ENCODE measurements around the gene GPN1. TPM values are rescaled to one million over a fixed set of nuclear protein-coding genes. Genes with fewer than 3 reads are reported as not detected.

Gene GPN1
- total RNA-seq, 1 experiment from 2014 or later: 61.1 TPM

- no peaks in the 10 kb centered on the region for H3K9me3 ChIP-seq (ENCODE audit: low read depth, low read length, poor library complexity, severe bottlenecking)
- H3K27ac ChIP-seq (ENCODE audit: low read depth, low read length, poor library complexity, severe bottlenecking): peak within 1 kb of the TSS; percentile 93
- POLR2A ChIA-PET (ENCODE audit: low non-redundant PET): interaction anchor here (0.5 to 0.6 kb wide), 2 partner anchors 115 to 616 kb away, joined by 4 to 8 read pairs; no protein-coding TSS in a partner anchor
- H3K4me3 ChIP-seq (ENCODE audit: low read depth, low read length, poor library complexity, severe bottlenecking): peak within 1 kb of the TSS; percentile 82
- DNase-seq (ENCODE audit: low spot score): peak; percentile 88
- H3K36me3 ChIP-seq (ENCODE audit: insufficient read depth, low read length, poor library complexity, severe bottlenecking): peaks cover 48% of the 10 kb centered on the region
- peaks cover 20% of the 10 kb centered on the region for H3K4me1 ChIP-seq (ENCODE audit: insufficient read depth, low read length, poor library complexity, severe bottlenecking)
- TF ChIP-seq EZH2 (IDR thresholded peaks at IDR 0.05; ENCODE audit: borderline replicate concordance, low read depth, low read length, poor library complexity, severe bottlenecking) (no peak), CTCF (conservative IDR thresholded peaks at IDR 0.05; ENCODE audit: low read depth, low read length) (no peak; the same call in 1 of the 2 replicates)
- H3K27me3 ChIP-seq (replicated peaks; ENCODE audit: insufficient read depth, low read depth, low read length, poor library complexity): no peaks in the 10 kb centered on the region
- CTCF ChIA-PET: interaction anchor here (0.6 kb wide), 1 partner anchor 19 kb away, joined by 3 read pairs; no protein-coding TSS in a partner anchor
- BruUV-seq (replicated peaks): no TSS peak
- intact Hi-C loops (cut with micrococcal nuclease; ENCODE audit: unreplicated experiment): loop anchor here (10.0 kb wide), 1 partner anchor 259 kb away; the partner anchor contains the start of gene PPM1G
Measured at GRCh38 chr2:27663285-27664153, 34.7 kb downstream of the GPN1 start, which contains the start of the genes SLC4A1AP and SUPT7L. Gene SLC4A1AP (plus strand): TSS chr2:27663889. CDS start chr2:27663915, 26 bp downstream. Gene SUPT7L (minus strand): TSS chr2:27663614. CDS start chr2:27662192, 1,422 bp downstream.

GRCh38 chr2:27664154-27664574 lies 35.3 kb downstream of the GPN1 start:
- DNase-seq (ENCODE audit: low spot score): peak; percentile 21
- no peaks in the 10 kb centered on the region for H3K9me3 ChIP-seq (ENCODE audit: low read depth, low read length, poor library complexity, severe bottlenecking)
- TF ChIP-seq EZH2 (IDR thresholded peaks at IDR 0.05; ENCODE audit: borderline replicate concordance, low read depth, low read length, poor library complexity, severe bottlenecking) (no peak), CTCF (conservative IDR thresholded peaks at IDR 0.05; ENCODE audit: low read depth, low read length) (no peak)
- ChIA-PET CTCF (no interaction called here), POLR2A (ENCODE audit: low non-redundant PET) (no interaction called here)
- H3K4me1 ChIP-seq (ENCODE audit: insufficient read depth, low read length, poor library complexity, severe bottlenecking): peaks cover 20% of the 10 kb centered on the region
- H3K27me3 ChIP-seq (replicated peaks; ENCODE audit: insufficient read depth, low read depth, low read length, poor library complexity): no peaks in the 10 kb centered on the region
- peak overlapping the region; percentile 82 for H3K4me3 ChIP-seq (ENCODE audit: low read depth, low read length, poor library complexity, severe bottlenecking)
- H3K36me3 ChIP-seq (ENCODE audit: insufficient read depth, low read length, poor library complexity, severe bottlenecking): peaks cover 49% of the 10 kb centered on the region
- intact Hi-C loops (cut with micrococcal nuclease; ENCODE audit: unreplicated experiment): loop anchor here (10.0 kb wide), 1 partner anchor 259 kb away; the partner anchor contains the start of gene PPM1G
- H3K27ac ChIP-seq (ENCODE audit: low read depth, low read length, poor library complexity, severe bottlenecking): peak overlapping the region; percentile 93
- TSS peak; percentile 78 for BruUV-seq (replicated peaks)

DNA sequence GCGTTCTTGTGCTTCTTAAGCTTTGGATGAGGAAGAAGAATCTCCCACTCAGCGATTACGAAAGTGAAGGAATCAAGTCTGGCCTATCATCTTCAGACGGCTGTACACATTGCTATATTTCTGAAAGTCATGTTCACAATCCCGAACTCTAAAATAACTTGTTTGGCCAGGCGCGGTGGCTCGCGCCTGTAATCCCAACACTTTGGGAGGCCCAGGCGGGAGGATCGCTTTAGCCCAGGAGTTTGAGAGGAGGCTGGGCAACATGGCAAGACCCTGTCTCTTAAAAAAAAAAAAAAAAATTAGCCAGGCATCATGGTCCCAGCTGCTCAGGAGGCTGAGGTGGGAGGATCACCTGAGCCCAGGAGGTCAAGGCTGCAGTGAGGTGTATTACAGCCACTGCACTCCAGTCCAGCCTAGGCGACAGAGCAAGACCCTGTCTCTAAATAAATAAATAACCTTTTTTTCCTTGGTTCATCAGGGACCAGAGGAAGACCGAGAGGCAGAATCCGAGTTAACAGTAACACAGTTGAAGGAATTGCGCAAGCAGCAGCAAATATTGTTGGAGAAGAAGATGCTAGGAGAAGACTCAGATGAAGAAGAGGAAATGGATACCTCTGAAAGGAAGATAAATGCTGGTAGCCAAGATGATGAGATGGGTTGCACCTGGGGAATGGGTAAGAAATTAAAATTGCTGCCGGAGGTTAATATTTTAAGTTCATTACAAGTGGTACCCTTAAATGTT lies 35.9 kb downstream of the GPN1 start:
- no TSS peak for BruUV-seq (replicated peaks)
- ChIA-PET CTCF (no interaction called here), POLR2A (ENCODE audit: low non-redundant PET) (no interaction called here)
- Histone ChIP-seq H3K27me3 (replicated peaks; ENCODE audit: insufficient read depth, low read depth, low read length, poor library complexity) (no peaks in the 10 kb centered on the region), H3K27ac (ENCODE audit: low read depth, low read length, poor library complexity, severe bottlenecking) (peak overlapping the region; percentile 93), H3K4me1 (ENCODE audit: insufficient read depth, low read length, poor library complexity, severe bottlenecking) (peaks cover 20% of the 10 kb centered on the region), H3K9me3 (ENCODE audit: low read depth, low read length, poor library complexity, severe bottlenecking) (no peaks in the 10 kb centered on the region), H3K4me3 (ENCODE audit: low read depth, low read length, poor library complexity, severe bottlenecking) (peak overlapping the region; percentile 82), H3K36me3 (ENCODE audit: insufficient read depth, low read length, poor library complexity, severe bottlenecking) (peaks cover 46% of the 10 kb centered on the region)
- DNase-seq (ENCODE audit: low spot score): no peak
- intact Hi-C loops (cut with micrococcal nuclease; ENCODE audit: unreplicated experiment): loop anchor here (10.0 kb wide), 1 partner anchor 260 kb away; the partner anchor contains the start of gene PPM1G
- TF ChIP-seq EZH2 (IDR thresholded peaks at IDR 0.05; ENCODE audit: borderline replicate concordance, low read depth, low read length, poor library complexity, severe bottlenecking): no peak
- no peak for TF ChIP-seq CTCF (conservative IDR thresholded peaks at IDR 0.05; ENCODE audit: low read depth, low read length)

Data from A673 (cell line).